Central memory CD8-positive, alpha-beta T cell (primary cell): ENCODE results near the gene RNF182.

ENCODE experiments used
- ATAC-seq: fragments of 150-1000 bp; cut with Tn5 transposase; replicated peaks from 2 replicates; pipeline ENCODE4 v1.10.0; 2022; ENCODE audit warnings: mild to moderate bottlenecking, moderate FRiP score, moderate number of reproducible peaks; ENCODE audit not compliant: poor library complexity, severe bottlenecking; ENCODE audit errors: extremely low read depth
- DNase-seq, 2 donors: peaks; one replicate each; pipeline ENCODE4 v3.0.0; 2021; ENCODE audit warnings: low spot score in 2 of 2
- H3K27ac Mint-ChIP-seq: one replicate; pipeline ENCODE4 v1.8.0; 2022; ENCODE audit warnings: low read depth, mild to moderate bottlenecking, moderate library complexity, mixed read lengths
- H3K27me3 Mint-ChIP-seq: one replicate; pipeline ENCODE4 v1.8.0; 2022; ENCODE audit warnings: mixed read lengths
- H3K36me3 Mint-ChIP-seq: one replicate; pipeline ENCODE4 v1.8.0; 2022; ENCODE audit warnings: mild to moderate bottlenecking, moderate library complexity, mixed read lengths; ENCODE audit not compliant: insufficient read depth
- H3K4me1 Mint-ChIP-seq: one replicate; pipeline ENCODE4 v1.8.0; 2022; ENCODE audit warnings: mixed read lengths
- H3K4me3 Mint-ChIP-seq: one replicate; pipeline ENCODE4 v1.8.0; 2022; ENCODE audit warnings: mild to moderate bottlenecking, moderate library complexity, mixed read lengths
- H3K9me3 Mint-ChIP-seq: one replicate; pipeline ENCODE4 v1.8.0; 2022; ENCODE audit warnings: mixed read lengths

The RNF182 gene

GRCh38 chr6:14000901-14001300 lies 76.1 kb downstream of the RNF182 start:
- Mint-ChIP-seq H3K9me3 (no peaks in the 10 kb centered on the region), H3K27ac (no peak overlapping the region), H3K4me3 (no peak overlapping the region), H3K27me3 (peaks cover 64% of the 10 kb centered on the region), H3K4me1 (no peaks in the 10 kb centered on the region), H3K36me3 (no peaks in the 10 kb centered on the region)
- ATAC-seq (no peak), DNase-seq (no peak)

GRCh38 chr6:14001329-14002012 lies 76.7 kb downstream of the RNF182 start:
- Mint-ChIP-seq H3K27ac (no peak overlapping the region), H3K9me3 (no peaks in the 10 kb centered on the region), H3K4me3 (no peak overlapping the region), H3K27me3 (peaks cover 62% of the 10 kb centered on the region), H3K4me1 (no peaks in the 10 kb centered on the region), H3K36me3 (no peaks in the 10 kb centered on the region)
- DNase-seq (no peak), ATAC-seq (no peak)

- no peaks in the 10 kb centered on the region for H3K36me3 Mint-ChIP-seq
- DNase-seq (no peak), ATAC-seq (no peak)
- no peaks in the 10 kb centered on the region for H3K4me1 Mint-ChIP-seq
- no peaks in the 10 kb centered on the region for H3K9me3 Mint-ChIP-seq
- H3K27me3 Mint-ChIP-seq = peaks cover 64% of the 10 kb centered on the region
- H3K4me3 Mint-ChIP-seq = no peak overlapping the region
- no peak overlapping the region for H3K27ac Mint-ChIP-seq
These were observed 77.6 kb downstream of the RNF182 start for GRCh38 chr6:14002176-14002947.

GRCh38 chr6:14004258-14004657 lies 79.5 kb downstream of the RNF182 start:
- peaks cover 58% of the 10 kb centered on the region for H3K27me3 Mint-ChIP-seq
- DNase-seq = no peak
- no peaks in the 10 kb centered on the region for H3K4me1 Mint-ChIP-seq
- H3K9me3 Mint-ChIP-seq = no peaks in the 10 kb centered on the region
- no peak overlapping the region for H3K4me3 Mint-ChIP-seq
- H3K36me3 Mint-ChIP-seq = no peaks in the 10 kb centered on the region
- H3K27ac Mint-ChIP-seq = no peak overlapping the region
- no peak for ATAC-seq

GRCh38 chr6:14008809-14009208 lies 84.1 kb downstream of the RNF182 start:
- peaks cover 59% of the 10 kb centered on the region for H3K27me3 Mint-ChIP-seq
- no peaks in the 10 kb centered on the region for H3K36me3 Mint-ChIP-seq
- H3K27ac Mint-ChIP-seq = no peak overlapping the region
- H3K4me1 Mint-ChIP-seq = no peaks in the 10 kb centered on the region
- no peak overlapping the region for H3K4me3 Mint-ChIP-seq
- DNase-seq (no peak), ATAC-seq (no peak)
- H3K9me3 Mint-ChIP-seq = no peaks in the 10 kb centered on the region

GRCh38 chr6:14009431-14009830 lies 84.7 kb downstream of the RNF182 start:
- no peak overlapping the region for H3K4me3 Mint-ChIP-seq
- DNase-seq (no peak), ATAC-seq (no peak)
- peaks cover 57% of the 10 kb centered on the region for H3K27me3 Mint-ChIP-seq
- H3K36me3 Mint-ChIP-seq = no peaks in the 10 kb centered on the region
- no peak overlapping the region for H3K27ac Mint-ChIP-seq
- no peaks in the 10 kb centered on the region for H3K9me3 Mint-ChIP-seq
- H3K4me1 Mint-ChIP-seq = no peaks in the 10 kb centered on the region

GRCh38 chr6:14010275-14010674 lies 85.5 kb downstream of the RNF182 start:
- H3K36me3 Mint-ChIP-seq = no peaks in the 10 kb centered on the region
- H3K9me3 Mint-ChIP-seq = no peaks in the 10 kb centered on the region
- H3K4me3 Mint-ChIP-seq = no peak overlapping the region
- ATAC-seq (no peak), DNase-seq (no peak)
- no peaks in the 10 kb centered on the region for H3K4me1 Mint-ChIP-seq
- no peak overlapping the region for H3K27ac Mint-ChIP-seq
- peaks cover 57% of the 10 kb centered on the region for H3K27me3 Mint-ChIP-seq

- Mint-ChIP-seq H3K27ac (no peak overlapping the region), H3K9me3 (no peaks in the 10 kb centered on the region), H3K4me1 (no peaks in the 10 kb centered on the region), H3K36me3 (no peaks in the 10 kb centered on the region), H3K4me3 (no peak overlapping the region), H3K27me3 (peaks cover 56% of the 10 kb centered on the region)
- DNase-seq (no peak), ATAC-seq (no peak)
These were observed 87.7 kb downstream of the RNF182 start for GRCh38 chr6:14012313-14013030.

- Mint-ChIP-seq H3K4me3 (no peak overlapping the region), H3K27me3 (peaks cover 49% of the 10 kb centered on the region), H3K27ac (no peak overlapping the region), H3K36me3 (no peaks in the 10 kb centered on the region), H3K4me1 (no peaks in the 10 kb centered on the region), H3K9me3 (no peaks in the 10 kb centered on the region)
- DNase-seq = no peak
- ATAC-seq = no peak
These were observed 91.2 kb downstream of the RNF182 start for GRCh38 chr6:14015964-14016363.

GRCh38 chr6:14016432-14016831 lies 91.7 kb downstream of the RNF182 start:
- no peak overlapping the region for H3K27ac Mint-ChIP-seq
- peaks cover 49% of the 10 kb centered on the region for H3K27me3 Mint-ChIP-seq
- no peaks in the 10 kb centered on the region for H3K36me3 Mint-ChIP-seq
- H3K9me3 Mint-ChIP-seq = no peaks in the 10 kb centered on the region
- ATAC-seq (no peak), DNase-seq (no peak)
- no peak overlapping the region for H3K4me3 Mint-ChIP-seq
- H3K4me1 Mint-ChIP-seq = no peaks in the 10 kb centered on the region

GRCh38 chr6:14016935-14017625 lies 92.3 kb downstream of the RNF182 start:
- no peaks in the 10 kb centered on the region for H3K36me3 Mint-ChIP-seq
- no peaks in the 10 kb centered on the region for H3K4me1 Mint-ChIP-seq
- no peak for ATAC-seq
- no peak overlapping the region for H3K4me3 Mint-ChIP-seq
- no peak overlapping the region for H3K27ac Mint-ChIP-seq
- no peak for DNase-seq
- no peaks in the 10 kb centered on the region for H3K9me3 Mint-ChIP-seq
- H3K27me3 Mint-ChIP-seq = peaks cover 45% of the 10 kb centered on the region

GRCh38 chr6:14017626-14018475 lies 93.1 kb downstream of the RNF182 start:
- no peaks in the 10 kb centered on the region for H3K4me1 Mint-ChIP-seq
- ATAC-seq (no peak), DNase-seq (no peak)
- peaks cover 49% of the 10 kb centered on the region for H3K27me3 Mint-ChIP-seq
- no peak overlapping the region for H3K27ac Mint-ChIP-seq
- no peaks in the 10 kb centered on the region for H3K36me3 Mint-ChIP-seq
- no peaks in the 10 kb centered on the region for H3K9me3 Mint-ChIP-seq
- H3K4me3 Mint-ChIP-seq = no peak overlapping the region
